ENCODE results near the gene DENND1C. TPM values are rescaled to one million over a fixed set of nuclear protein-coding genes. Genes with fewer than 3 reads are reported as not detected.
A peak's percentile ranks its signal among the peaks of the same experiment; 100 is the strongest.

DENND1C gene
- total and polyA plus RNA-seq, 2 of the 8 experiments (the other 6 are each of a cell fraction or from before 2014, with no cell fraction given): 3.6 to 4.0 TPM

GRCh38 chr19:6457958-6458694 is 23.5 kb downstream of the DENND1C start:
- H3K27me3 ChIP-seq (replicated peaks in 1 of 4; ENCODE audit: control insufficient read depth in 3 of 4, extremely low read depth in 1 of 4, insufficient read depth in 3 of 4, low read length in 3 of 4): no peaks in the 10 kb centered on the region
- no peak overlapping the region for H4K5ac ChIP-seq (ENCODE audit: insufficient read length, low read depth, low read length)
- H3K9ac ChIP-seq (replicated peaks in 1 of 4; ENCODE audit: extremely low read depth in 1 of 4, low read depth in 3 of 4, low read length in 3 of 4): no peak overlapping the region; a peak in 1 of 7 replicates
- no peaks in the 10 kb centered on the region for H3K79me2 ChIP-seq (ENCODE audit: control insufficient read depth in 1 of 2, insufficient read depth in 2 of 2, low read length in 2 of 2)
- no peak overlapping the region for H3K56ac ChIP-seq (replicated peaks; ENCODE audit: insufficient read length, low read depth, low read length)
- DNase-seq (ENCODE audit: low read depth in 1 of 2, low spot score in 2 of 2) (no peak), FAIRE-seq (no peak)
- no peak overlapping the region for H3K14ac ChIP-seq (ENCODE audit: insufficient read length)
- H4K20me1 ChIP-seq (replicated peaks in 1 of 2; ENCODE audit: control insufficient read depth in 1 of 2, insufficient read depth in 2 of 2, low read length in 2 of 2): no peaks in the 10 kb centered on the region
- H4K8ac ChIP-seq (ENCODE audit: extremely low read depth, insufficient read depth, low read length): no peak overlapping the region
- H2BK120ac ChIP-seq (replicated peaks; ENCODE audit: low read depth, low read length): no peak overlapping the region
- peaks cover 0 to 8% of the 10 kb centered on the region in 2 experiments; a peak in 1 of 4 replicates for H3K9me3 ChIP-seq (ENCODE audit: insufficient read depth in 2 of 2, low read depth in 1 of 2, low read length in 1 of 2)
- ChIA-PET CTCF (ENCODE audit: partially characterized antibody) (interaction anchor here (1.0 to 1.8 kb wide), 3 partner anchors 11 to 23 kb away, joined by 3 to 5 read pairs (median 5); partner anchors contain the start of gene DENND1C), POLR2A (ENCODE audit: partially characterized antibody) (interaction anchor here (0.8 to 1.2 kb wide), 4 partner anchors 20 to 73 kb away, joined by 3 read pairs; no protein-coding TSS in a partner anchor)
- no peak overlapping the region for H2BK12ac ChIP-seq (ENCODE audit: low read depth, low read length)
- H3K27ac ChIP-seq (ENCODE audit: low read depth, low read length): no peak overlapping the region
- peaks cover 5 to 21% (median 10%) of the 10 kb centered on the region in 4 experiments; a peak in 7 of 8 replicates for H3K36me3 ChIP-seq (ENCODE audit: control insufficient read depth in 2 of 4, insufficient read depth in 4 of 4, low read length in 3 of 4)
- no peak overlapping the region for H4K91ac ChIP-seq (replicated peaks; ENCODE audit: insufficient read length, low read length)
- H2BK15ac ChIP-seq (ENCODE audit: low read length): no peak overlapping the region
- no peak overlapping the region for H3K23ac ChIP-seq (ENCODE audit: insufficient read length)
- peak overlapping the region; percentile 27 to 63 for H3K4me2 ChIP-seq (ENCODE audit: insufficient read depth in 1 of 2, low read depth in 2 of 2, low read length in 2 of 2)
- H3K4me1 ChIP-seq (replicated peaks in 1 of 4; ENCODE audit: control insufficient read depth in 3 of 4, insufficient read depth in 4 of 4, low read length in 3 of 4): peaks cover 0 to 9% (median 0%) of the 10 kb centered on the region in 4 experiments; a peak in 5 of 7 replicates
- H2AK5ac ChIP-seq (ENCODE audit: low read depth, low read length): no peak overlapping the region
- no peak overlapping the region for H2BK20ac ChIP-seq (ENCODE audit: low read length)
- H3K4me3 ChIP-seq (ENCODE audit: extremely low read depth in 1 of 4, insufficient read depth in 2 of 4, low read depth in 3 of 4, low read length in 4 of 4): no peak overlapping the region
- H2BK5ac ChIP-seq (ENCODE audit: low read depth, low read length): no peak overlapping the region
- H3K18ac ChIP-seq (ENCODE audit: extremely low read depth, low read length): no peak overlapping the region
- H3K23me2 ChIP-seq (ENCODE audit: low read depth, low read length): peaks cover 7% of the 10 kb centered on the region
- no peak overlapping the region for H3K4ac ChIP-seq (replicated peaks; ENCODE audit: insufficient read length, low read depth, low read length)
- no peak overlapping the region for H2AFZ ChIP-seq (ENCODE audit: low read length)
- no peaks in the 10 kb centered on the region for H3K79me1 ChIP-seq (ENCODE audit: low read depth, low read length)
- 80% methylated on average over 16 of the region's 17 CpGs; no CpG with 5 or more reads in 1 of the 2 experiments for WGBS, 2 experiments (ENCODE audit: extremely low coverage in 1 of 2, insufficient coverage in 1 of 2, insufficient read length in 1 of 2, insufficient replicate concordance in 2 of 2, low coverage in 1 of 2, low lambda C conversion rate in 2 of 2, missing lambda C conversion rate in 1 of 2)
- TF ChIP-seq MAFK (IDR thresholded peaks at IDR 0.05; ENCODE audit: low read depth, low read length) (no peak), SIX5 (IDR thresholded peaks at IDR 0.05; ENCODE audit: low read depth, low read length) (no peak), TAF1 (IDR thresholded peaks at IDR 0.05; ENCODE audit: low read depth, low read length) (no peak), E2F6 (IDR thresholded peaks at IDR 0.05) (peak; percentile 18; the same call in 1 of the 2 replicates), EGR1 (IDR thresholded peaks at IDR 0.05; ENCODE audit: borderline replicate concordance, low read depth, low read length) (no peak), TAF7 (optimal IDR thresholded peaks at IDR 0.05; ENCODE audit: borderline replicate concordance, low read depth, low read length) (no peak), ZNF274 (IDR thresholded peaks at IDR 0.05; ENCODE audit: borderline replicate concordance, extremely low read depth, low read length) (no peak), JUND (IDR thresholded peaks at IDR 0.05; ENCODE audit: low read length) (peak; percentile 67; the same call in 1 of the 2 replicates), POLR2A (IDR thresholded peaks at IDR 0.05; ENCODE audit: control extremely low read depth in 1 of 2, low read depth in 2 of 2, low read length in 2 of 2) (no peak), SAP30 (IDR thresholded peaks at IDR 0.05; ENCODE audit: insufficient read depth, insufficient replicate concordance, low read length) (no peak), RAD21 (IDR thresholded peaks at IDR 0.05 in 1 of 2, conservative IDR thresholded peaks at IDR 0.05 in 1 of 2; ENCODE audit: low read depth in 2 of 2, low read length in 2 of 2) (no peak)
